OCI-LY1 (cell line): Measurements from ENCODE around the gene PACS2.

Experiments
- H2AFZ ChIP-seq: fragments of 200-600 bp; sonication (generic), shearing (Covaris generic); 2 replicates; pipeline ENCODE4 v1.6.0; 2014; ENCODE audit warnings: antibody characterized with exemption, mild to moderate bottlenecking, low read length
- H3F3A ChIP-seq: fragments of 200-600 bp; sonication (generic), shearing (Covaris generic); 2 replicates; pipeline ENCODE4 v1.6.0; 2014; ENCODE audit warnings: mild to moderate bottlenecking, antibody characterized with exemption, low read length, moderate library complexity; ENCODE audit not compliant: insufficient read depth
- H3K27ac ChIP-seq: fragments of 200-600 bp; sonication (generic); 2 replicates; pipeline ENCODE4 v1.5.1; 2014; ENCODE audit warnings: low read length, mixed run types, mild to moderate bottlenecking, low read depth; ENCODE audit not compliant: poor library complexity, severe bottlenecking
- H3K27me3 ChIP-seq: fragments of 200-600 bp; sonication (generic); 2 replicates; pipeline ENCODE4 v1.6.0; 2014; ENCODE audit warnings: antibody characterized with exemption, mild to moderate bottlenecking, low read length, moderate library complexity; ENCODE audit not compliant: insufficient read depth
- H3K36me3 ChIP-seq: fragments of 200-600 bp; sonication (generic); 2 replicates; pipeline ENCODE4 v1.6.1; 2014; ENCODE audit warnings: mild to moderate bottlenecking, antibody characterized with exemption, low read length, moderate library complexity, mixed read lengths; ENCODE audit not compliant: insufficient read depth
- H3K4me1 ChIP-seq: fragments of 200-600 bp; sonication (generic); 2 replicates; pipeline ENCODE4 v1.5.1; 2014; ENCODE audit warnings: mild to moderate bottlenecking, low read length, moderate library complexity; ENCODE audit not compliant: insufficient read depth, severe bottlenecking
- H3K4me2 ChIP-seq: fragments of 200-600 bp; sonication (generic), shearing (Covaris generic); 2 replicates; pipeline ENCODE4 v1.6.1; 2014; ENCODE audit warnings: low read length
- H3K4me3 ChIP-seq: fragments of 200-600 bp; sonication (generic); 2 replicates; pipeline ENCODE4 v1.5.1; 2014; ENCODE audit warnings: low read length, low read depth, mild to moderate bottlenecking, mixed read lengths; ENCODE audit not compliant: poor library complexity, severe bottlenecking
- H3K79me2 ChIP-seq: fragments of 200-600 bp; shearing (Covaris generic); 2 replicates; pipeline ENCODE4 v1.6.1; 2016; ENCODE audit warnings: mixed run types, low read length, mixed read lengths; ENCODE audit not compliant: insufficient read depth
- H3K9ac ChIP-seq: fragments of 200-600 bp; sonication (generic), shearing (Covaris generic); 2 replicates; pipeline ENCODE4 v1.6.1; 2014; ENCODE audit warnings: mild to moderate bottlenecking, low read length, mixed read lengths
- H3K9me2 ChIP-seq: fragments of 200-600 bp; sonication (generic), shearing (Covaris generic); 2 replicates; pipeline ENCODE4 v1.6.1; 2014; ENCODE audit warnings: low read depth, mild to moderate bottlenecking, low read length, mixed read lengths
- H3K9me3 ChIP-seq: fragments of 200-600 bp; shearing (Covaris generic); 2 replicates; pipeline ENCODE4 v1.6.1; 2014; ENCODE audit warnings: low read length, mixed read lengths
- H4K20me1 ChIP-seq: fragments of 200-600 bp; sonication (generic), shearing (Covaris generic); 2 replicates; pipeline ENCODE4 v1.6.0; 2016; ENCODE audit warnings: mild to moderate bottlenecking, low read length; ENCODE audit not compliant: insufficient read depth
- CTCF ChIP-seq: fragments of 200-600 bp; sonication (generic), shearing (Covaris generic); IDR thresholded peaks from 2 replicates; pipeline ENCODE4 v1.5.1; 2017; ENCODE audit warnings: mild to moderate bottlenecking, antibody characterized with exemption, low read length, moderate library complexity, mixed read lengths
- EZH2 ChIP-seq: fragments of 200-600 bp; sonication (generic), shearing (Covaris generic); IDR thresholded peaks from 2 replicates; pipeline ENCODE4 v1.8.0; 2017; ENCODE audit warnings: borderline replicate concordance, mixed run types, mild to moderate bottlenecking, antibody characterized with exemption, low read length, moderate library complexity, mixed read lengths

PACS2 gene

GRCh38 chr14:105414456-105415371, 100.2 kb downstream of the PACS2 start:
- no peak overlapping the region for H2AFZ ChIP-seq
- TF ChIP-seq EZH2 = no peak
- peak; percentile 79 for TF ChIP-seq CTCF

GRCh38 chr14:105415481-105416428, 101.2 kb downstream of the PACS2 start:
- Histone ChIP-seq H3F3A (no peaks in the 10 kb centered on the region), H3K4me3 (peak overlapping the region; percentile 59), H3K27ac (no peak overlapping the region), H3K36me3 (no peaks in the 10 kb centered on the region), H3K4me1 (peaks cover 26% of the 10 kb centered on the region), H3K9ac (no peak overlapping the region), H3K9me3 (no peaks in the 10 kb centered on the region), H4K20me1 (no peaks in the 10 kb centered on the region), H3K9me2 (no peaks in the 10 kb centered on the region), H3K27me3 (peaks cover 22% of the 10 kb centered on the region; the same call in 1 of the 2 replicates), H3K79me2 (peaks cover 6% of the 10 kb centered on the region), H2AFZ (no peak overlapping the region), H3K4me2 (peak overlapping the region; percentile 67)
- no peak for TF ChIP-seq CTCF

More at GRCh38 chr14:105414456-105415371, 100.2 kb downstream of the PACS2 start:
- no peaks in the 10 kb centered on the region for H3F3A ChIP-seq
- no peaks in the 10 kb centered on the region for H3K79me2 ChIP-seq
- H3K9me2 ChIP-seq = no peaks in the 10 kb centered on the region
- H3K4me1 ChIP-seq = peaks cover 25% of the 10 kb centered on the region
- H3K9me3 ChIP-seq = no peaks in the 10 kb centered on the region
- H3K27me3 ChIP-seq = peaks cover 27% of the 10 kb centered on the region; the same call in 1 of the 2 replicates
- H3K4me3 ChIP-seq = peak overlapping the region; percentile 59
- no peaks in the 10 kb centered on the region for H4K20me1 ChIP-seq
- peak overlapping the region; percentile 67 for H3K4me2 ChIP-seq
- H3K9ac ChIP-seq = peak overlapping the region; percentile 45; the same call in 1 of the 2 replicates
- H3K36me3 ChIP-seq = no peaks in the 10 kb centered on the region
- H3K27ac ChIP-seq = no peak overlapping the region

GRCh38 chr14:105416671-105417070, 102.1 kb downstream of the PACS2 start:
- no peaks in the 10 kb centered on the region for H3F3A ChIP-seq
- no peaks in the 10 kb centered on the region for H3K9me2 ChIP-seq
- H3K36me3 ChIP-seq = no peaks in the 10 kb centered on the region
- peaks cover 15% of the 10 kb centered on the region for H3K79me2 ChIP-seq
- no peak for TF ChIP-seq CTCF
- TF ChIP-seq EZH2 = no peak
- H3K27me3 ChIP-seq = peaks cover 17% of the 10 kb centered on the region; the same call in 1 of the 2 replicates
- no peaks in the 10 kb centered on the region for H3K9me3 ChIP-seq
- no peak overlapping the region for H3K9ac ChIP-seq
- peaks cover 32% of the 10 kb centered on the region for H3K4me1 ChIP-seq
- no peak overlapping the region for H3K27ac ChIP-seq
- no peak overlapping the region for H3K4me3 ChIP-seq
- no peaks in the 10 kb centered on the region for H4K20me1 ChIP-seq
- H3K4me2 ChIP-seq = no peak overlapping the region
- H2AFZ ChIP-seq = no peak overlapping the region
